ENCODE measurements around the gene PIP.

The PIP gene

DNA sequence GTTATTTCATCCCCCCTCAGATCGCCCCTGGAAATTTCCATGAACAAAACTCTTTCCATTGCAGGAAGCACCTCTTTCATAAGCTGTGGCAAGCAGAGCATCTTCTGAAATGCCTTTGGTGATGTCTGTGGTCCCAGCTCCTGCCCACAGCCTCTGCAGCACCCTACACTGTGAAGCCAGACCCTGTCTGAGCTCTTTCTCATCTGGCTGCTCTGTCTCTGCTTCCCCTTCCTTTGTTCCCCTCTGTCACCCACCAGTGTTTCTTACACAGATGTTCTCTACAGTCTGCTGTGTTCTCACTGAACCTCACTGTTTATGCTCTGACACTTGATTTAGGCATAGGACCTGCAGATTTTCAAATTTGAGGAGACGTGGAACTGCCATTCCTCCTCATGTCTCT is 49.5 kb downstream of the PIP start:
- DNase-seq (ENCODE audit: extremely low read depth, low read depth) = no peak
- H3K4me3 ChIP-seq (replicated peaks; ENCODE audit: low read depth, low read length) = no peak overlapping the region
- TF ChIP-seq, protein P1, sequence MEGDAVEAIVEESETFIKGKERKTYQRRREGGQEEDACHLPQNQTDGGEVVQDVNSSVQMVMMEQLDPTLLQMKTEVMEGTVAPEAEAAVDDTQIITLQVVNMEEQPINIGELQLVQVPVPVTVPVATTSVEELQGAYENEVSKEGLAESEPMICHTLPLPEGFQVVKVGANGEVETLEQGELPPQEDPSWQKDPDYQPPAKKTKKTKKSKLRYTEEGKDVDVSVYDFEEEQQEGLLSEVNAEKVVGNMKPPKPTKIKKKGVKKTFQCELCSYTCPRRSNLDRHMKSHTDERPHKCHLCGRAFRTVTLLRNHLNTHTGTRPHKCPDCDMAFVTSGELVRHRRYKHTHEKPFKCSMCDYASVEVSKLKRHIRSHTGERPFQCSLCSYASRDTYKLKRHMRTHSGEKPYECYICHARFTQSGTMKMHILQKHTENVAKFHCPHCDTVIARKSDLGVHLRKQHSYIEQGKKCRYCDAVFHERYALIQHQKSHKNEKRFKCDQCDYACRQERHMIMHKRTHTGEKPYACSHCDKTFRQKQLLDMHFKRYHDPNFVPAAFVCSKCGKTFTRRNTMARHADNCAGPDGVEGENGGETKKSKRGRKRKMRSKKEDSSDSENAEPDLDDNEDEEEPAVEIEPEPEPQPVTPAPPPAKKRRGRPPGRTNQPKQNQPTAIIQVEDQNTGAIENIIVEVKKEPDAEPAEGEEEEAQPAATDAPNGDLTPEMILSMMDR (IDR thresholded peaks at IDR 0.05; ENCODE audit: low read depth, low read length, missing control alignments) = no peak

DNA sequence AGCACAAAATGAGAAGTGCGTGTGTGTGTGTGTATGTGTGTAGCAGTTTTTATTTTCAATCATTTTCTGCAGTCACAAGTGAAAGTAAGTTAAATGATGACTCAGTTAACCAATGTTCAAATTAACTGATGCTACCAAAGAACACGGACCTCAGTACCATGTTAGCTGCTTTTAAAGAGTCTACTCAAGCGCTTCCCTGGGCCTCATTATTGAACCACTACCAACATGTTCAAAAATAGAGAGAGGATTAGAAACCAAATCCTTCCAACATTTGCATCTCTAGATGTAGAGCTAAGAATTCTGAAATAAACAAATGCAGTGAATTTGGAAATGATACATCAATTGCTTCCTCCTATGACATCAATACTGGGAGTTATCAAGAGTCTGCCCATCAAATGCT is 51.1 kb downstream of the PIP start, which contains the start of gene TAS2R39:
TAS2R39 (plus strand) TSS at position 396 of the 400 bp plus-strand sequence; CDS start at position 396, 0 bp downstream.
- H3K4me3 ChIP-seq (replicated peaks; ENCODE audit: low read depth, low read length) = no peak within 1 kb of the TSS
- DNase-seq (ENCODE audit: extremely low read depth, low read depth) = no peak
- TF ChIP-seq, protein P1 (IDR thresholded peaks at IDR 0.05; ENCODE audit: low read depth, low read length, missing control alignments) = no peak

DNA sequence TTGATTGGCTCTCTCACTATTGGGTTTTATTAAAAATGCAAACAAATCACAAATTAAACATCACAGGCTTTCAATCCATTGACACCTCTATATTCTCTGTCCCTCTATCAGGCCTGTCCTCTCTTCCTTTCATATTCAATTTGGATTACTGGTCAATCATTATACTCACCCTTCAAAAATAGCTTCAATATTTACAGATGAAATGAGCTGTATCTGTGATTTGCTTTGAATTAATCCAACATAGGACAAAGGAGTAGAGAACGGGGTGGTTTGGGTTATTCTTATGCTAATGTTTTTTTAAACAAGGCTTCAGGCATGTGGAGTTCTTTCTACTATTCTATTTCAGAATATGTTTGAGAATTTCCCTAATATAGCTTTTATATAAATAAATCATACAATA is 53.7 kb downstream of the PIP start:
- DNase-seq (ENCODE audit: extremely low read depth, low read depth) = no peak
- TF ChIP-seq, protein P1 (IDR thresholded peaks at IDR 0.05; ENCODE audit: low read depth, low read length, missing control alignments) = no peak
- H3K4me3 ChIP-seq (replicated peaks; ENCODE audit: low read depth, low read length) = no peak overlapping the region

DNA sequence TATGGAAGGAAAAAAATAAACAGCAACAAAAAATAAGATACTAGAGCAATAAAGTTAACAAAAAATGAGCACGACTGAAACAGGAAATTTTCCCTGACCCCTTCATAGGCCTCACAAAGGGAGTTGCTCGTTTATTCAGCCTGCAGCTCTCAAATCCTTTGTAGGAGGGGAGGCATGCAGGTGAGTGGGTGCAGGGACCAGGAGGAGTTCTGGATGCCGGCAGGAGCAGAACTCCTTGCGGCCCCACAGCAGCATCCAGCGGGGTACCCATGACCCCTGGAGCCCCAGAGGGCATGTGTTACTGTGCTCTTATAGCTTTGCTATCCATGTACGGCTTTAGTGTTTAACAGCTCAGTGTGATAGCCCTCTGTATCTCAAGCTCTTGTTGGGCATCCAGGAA is 57.1 kb downstream of the PIP start:
- no peak overlapping the region for H3K4me3 ChIP-seq (replicated peaks; ENCODE audit: low read depth, low read length)
- TF ChIP-seq, protein P1 (IDR thresholded peaks at IDR 0.05; ENCODE audit: low read depth, low read length, missing control alignments) = no peak

More for the DNA sequence above, 57.1 kb downstream of the PIP start:
- DNase-seq (ENCODE audit: extremely low read depth, low read depth) = no peak

Measured in HFF-Myc (cell line).